GM06990 (cell line): ENCODE results near the gene RAB5A.
"Not testable (repeated sequence)": the region's sequence is repeated elsewhere in the genome, so short reads cannot be mapped to it uniquely, and the experiment has no call there.

Source experiments
- DNase-seq: peaks from one replicate; pipeline ENCODE4 v3.0.0-alpha.2; 2011; ENCODE audit not compliant: insufficient read length; ENCODE audit errors: extremely low read depth
- H3K27me3 ChIP-seq: replicated peaks from 2 replicates; pipeline ENCODE4 v1.6.0; 2011; ENCODE audit warnings: low read length; ENCODE audit not compliant: control insufficient read depth, insufficient read depth
- H3K36me3 ChIP-seq: 2 replicates; pipeline ENCODE4 v1.5.1; 2011; ENCODE audit warnings: low read length; ENCODE audit not compliant: control insufficient read depth, insufficient read depth
- H3K4me3 ChIP-seq: replicated peaks from 2 replicates; pipeline ENCODE4 v1.5.1; 2011; ENCODE audit warnings: low read depth, mild to moderate bottlenecking, control low read depth, low read length
- CTCF ChIP-seq: IDR thresholded peaks from 2 replicates; pipeline ENCODE4 v1.5.1; 2011; ENCODE audit warnings: low read length, control low read depth, mild to moderate bottlenecking, inconsistent platforms; ENCODE audit not compliant: insufficient read depth, poor library complexity, severe bottlenecking

RAB5A gene

GRCh38 chr3:20015525-20015924, 68.6 kb downstream of the RAB5A start:
- Histone ChIP-seq H3K4me3 (no peak overlapping the region), H3K27me3 (no peaks in the 10 kb centered on the region), H3K36me3 (no peaks in the 10 kb centered on the region)

GRCh38 chr3:20016076-20016475, 69.2 kb downstream of the RAB5A start:
- H3K36me3 ChIP-seq, H3K27me3 ChIP-seq, DNase-seq, H3K4me3 ChIP-seq: not testable (repeated sequence)

More at GRCh38 chr3:20015525-20015924, 68.6 kb downstream of the RAB5A start:
- no peak for DNase-seq
- TF ChIP-seq CTCF, result no peak

- no peak for TF ChIP-seq CTCF
Measured at GRCh38 chr3:20022954-20023622, 76.2 kb downstream of the RAB5A start.

GRCh38 chr3:20023623-20024405, 76.9 kb downstream of the RAB5A start:
- TF ChIP-seq CTCF, result no peak
- DNase-seq, result no peak
- Histone ChIP-seq H3K36me3 (no peaks in the 10 kb centered on the region), H3K4me3 (no peak overlapping the region), H3K27me3 (no peaks in the 10 kb centered on the region)

More at GRCh38 chr3:20022954-20023622, 76.2 kb downstream of the RAB5A start:
- no peaks in the 10 kb centered on the region for H3K27me3 ChIP-seq
- H3K4me3 ChIP-seq, result no peak overlapping the region
- no peak for DNase-seq
- H3K36me3 ChIP-seq, result no peaks in the 10 kb centered on the region

- no peak for DNase-seq
- no peak overlapping the region for H3K4me3 ChIP-seq
- no peaks in the 10 kb centered on the region for H3K27me3 ChIP-seq
- no peak for TF ChIP-seq CTCF
- no peaks in the 10 kb centered on the region for H3K36me3 ChIP-seq
Measured at GRCh38 chr3:20027136-20027535, 80.2 kb downstream of the RAB5A start.

GRCh38 chr3:20028905-20029331, 82.0 kb downstream of the RAB5A start:
- Histone ChIP-seq H3K36me3 (no peaks in the 10 kb centered on the region), H3K4me3 (no peak overlapping the region), H3K27me3 (no peaks in the 10 kb centered on the region)
- no peak for TF ChIP-seq CTCF
- DNase-seq, result no peak

- not testable (repeated sequence) for H3K27me3 ChIP-seq, H3K36me3 ChIP-seq, DNase-seq, H3K4me3 ChIP-seq
Measured at GRCh38 chr3:20031939-20032338, 85.0 kb downstream of the RAB5A start.
